ENCODE data around the gene RUNX2. TPM values are rescaled to one million over a fixed set of nuclear protein-coding genes. Genes with fewer than 3 reads are reported as not detected.

The RUNX2 gene
- total RNA-seq, 6 experiments from 2014 or later, result 7.4 to 12.7 (median 10.8) TPM

DNA sequence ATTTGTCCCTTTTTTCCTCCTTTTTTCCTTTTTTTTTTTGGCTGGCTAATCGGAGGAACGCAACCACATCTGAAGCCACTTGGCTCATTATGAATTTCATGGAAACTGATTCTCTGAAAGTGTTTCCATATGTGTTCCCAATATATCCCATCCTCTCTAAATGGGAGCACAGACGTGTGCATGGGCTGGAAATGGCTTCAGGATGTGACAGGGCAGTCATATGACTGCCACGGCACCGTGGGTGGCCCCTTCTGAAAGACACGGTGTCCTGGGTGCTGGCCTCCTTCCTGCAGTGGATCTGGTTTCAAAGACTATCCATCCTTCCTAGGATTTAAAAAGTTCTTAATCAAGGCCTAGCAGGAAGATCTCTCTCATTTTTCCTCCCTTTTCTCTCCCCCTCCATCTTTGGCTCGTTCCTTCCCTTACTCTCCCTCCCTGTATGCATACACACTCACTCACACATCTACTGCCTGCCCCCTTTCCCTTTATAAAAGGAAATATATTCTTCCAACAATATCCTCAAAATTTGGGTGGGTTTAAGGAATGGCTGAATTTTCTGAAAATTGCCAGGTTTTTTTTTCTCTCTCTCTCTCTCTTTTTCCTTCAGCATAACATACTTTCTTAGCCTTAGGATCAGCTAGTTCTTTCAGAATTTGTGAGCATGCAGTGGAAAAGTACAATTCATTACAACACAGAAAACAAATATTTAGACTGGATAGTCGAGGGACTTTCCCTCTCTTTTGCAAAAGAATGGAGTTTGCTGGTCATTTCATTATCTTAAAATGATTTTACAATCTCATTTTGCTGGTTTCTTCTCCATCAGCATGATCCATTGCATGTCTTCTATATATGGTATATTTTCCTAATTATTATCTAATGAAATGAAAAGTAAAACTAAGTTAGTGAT is 210.8 kb downstream of the RUNX2 start:
- no peaks in the 10 kb centered on the region for H3K9me3 Mint-ChIP-seq
- peaks cover 12% of the 10 kb centered on the region for H3K36me3 Mint-ChIP-seq (ENCODE audit: low read depth)
- no peak overlapping the region for H3K4me3 Mint-ChIP-seq
- H3K4me1 Mint-ChIP-seq (ENCODE audit: low read depth), result peaks cover 38% of the 10 kb centered on the region
- no peak for DNase-seq
- TF ChIP-seq, protein P1, sequence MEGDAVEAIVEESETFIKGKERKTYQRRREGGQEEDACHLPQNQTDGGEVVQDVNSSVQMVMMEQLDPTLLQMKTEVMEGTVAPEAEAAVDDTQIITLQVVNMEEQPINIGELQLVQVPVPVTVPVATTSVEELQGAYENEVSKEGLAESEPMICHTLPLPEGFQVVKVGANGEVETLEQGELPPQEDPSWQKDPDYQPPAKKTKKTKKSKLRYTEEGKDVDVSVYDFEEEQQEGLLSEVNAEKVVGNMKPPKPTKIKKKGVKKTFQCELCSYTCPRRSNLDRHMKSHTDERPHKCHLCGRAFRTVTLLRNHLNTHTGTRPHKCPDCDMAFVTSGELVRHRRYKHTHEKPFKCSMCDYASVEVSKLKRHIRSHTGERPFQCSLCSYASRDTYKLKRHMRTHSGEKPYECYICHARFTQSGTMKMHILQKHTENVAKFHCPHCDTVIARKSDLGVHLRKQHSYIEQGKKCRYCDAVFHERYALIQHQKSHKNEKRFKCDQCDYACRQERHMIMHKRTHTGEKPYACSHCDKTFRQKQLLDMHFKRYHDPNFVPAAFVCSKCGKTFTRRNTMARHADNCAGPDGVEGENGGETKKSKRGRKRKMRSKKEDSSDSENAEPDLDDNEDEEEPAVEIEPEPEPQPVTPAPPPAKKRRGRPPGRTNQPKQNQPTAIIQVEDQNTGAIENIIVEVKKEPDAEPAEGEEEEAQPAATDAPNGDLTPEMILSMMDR (IDR thresholded peaks at IDR 0.05), result no peak
- H3K27ac Mint-ChIP-seq, result peak overlapping the region; percentile 26; the same call in 1 of the 2 replicates
- H3K27me3 Mint-ChIP-seq (ENCODE audit: insufficient read depth), result peaks cover 2% of the 10 kb centered on the region

DNA sequence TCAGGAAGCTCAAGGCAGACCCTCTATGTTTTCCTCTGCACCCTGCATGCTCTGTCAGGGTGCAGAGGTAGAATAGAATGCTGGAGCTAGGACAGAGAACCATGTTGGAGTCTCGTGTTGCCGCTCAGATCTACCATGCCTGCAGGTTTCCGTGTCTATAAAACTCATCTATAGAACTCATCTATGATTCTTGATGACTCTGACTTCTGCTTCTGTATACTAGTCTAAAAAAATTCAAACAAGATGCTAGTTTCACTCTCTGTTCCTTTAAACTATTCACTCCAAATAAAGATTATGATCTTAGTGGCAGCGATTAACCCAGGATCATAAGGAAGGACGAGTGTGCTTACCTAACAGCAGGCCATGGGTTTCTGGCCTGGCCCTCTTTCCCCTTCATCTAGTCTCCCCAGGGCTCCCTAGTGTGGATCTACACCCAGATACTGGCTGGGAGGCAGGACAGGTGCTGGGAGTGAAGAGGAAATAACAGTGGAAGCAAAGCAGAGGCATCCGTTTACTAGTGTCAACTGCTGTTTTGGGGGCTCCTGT is 212.3 kb downstream of the RUNX2 start:
- H3K27ac Mint-ChIP-seq, result no peak overlapping the region
- no peak for DNase-seq
- H3K36me3 Mint-ChIP-seq (ENCODE audit: low read depth), result peaks cover 12% of the 10 kb centered on the region
- no peaks in the 10 kb centered on the region for H3K9me3 Mint-ChIP-seq
- TF ChIP-seq, protein P1 (IDR thresholded peaks at IDR 0.05), result no peak
- H3K27me3 Mint-ChIP-seq (ENCODE audit: insufficient read depth), result peaks cover 2% of the 10 kb centered on the region; the same call in 1 of the 2 replicates
- no peak overlapping the region for H3K4me3 Mint-ChIP-seq
- H3K4me1 Mint-ChIP-seq (ENCODE audit: low read depth), result peaks cover 43% of the 10 kb centered on the region

DNA sequence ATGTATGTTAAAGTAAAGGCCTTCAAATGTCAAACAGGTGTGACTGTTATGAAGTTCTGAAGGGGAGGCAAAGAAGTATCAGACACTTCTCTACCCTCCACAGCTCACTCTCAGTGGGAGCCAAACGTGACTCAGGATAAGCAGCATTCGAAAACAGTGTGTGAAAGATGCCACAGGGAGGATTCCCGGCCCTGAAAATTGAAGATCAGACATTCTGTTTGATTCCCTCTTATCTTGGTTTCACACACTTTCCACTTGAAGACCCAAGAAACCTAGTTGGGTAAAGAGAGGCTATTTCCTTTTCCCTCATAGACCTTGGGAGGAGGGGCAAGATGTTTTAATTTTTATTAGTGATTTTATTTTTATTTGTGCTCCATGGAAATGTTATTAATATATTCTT is 213.8 kb downstream of the RUNX2 start:
- no peak overlapping the region for H3K27ac Mint-ChIP-seq

DNA sequence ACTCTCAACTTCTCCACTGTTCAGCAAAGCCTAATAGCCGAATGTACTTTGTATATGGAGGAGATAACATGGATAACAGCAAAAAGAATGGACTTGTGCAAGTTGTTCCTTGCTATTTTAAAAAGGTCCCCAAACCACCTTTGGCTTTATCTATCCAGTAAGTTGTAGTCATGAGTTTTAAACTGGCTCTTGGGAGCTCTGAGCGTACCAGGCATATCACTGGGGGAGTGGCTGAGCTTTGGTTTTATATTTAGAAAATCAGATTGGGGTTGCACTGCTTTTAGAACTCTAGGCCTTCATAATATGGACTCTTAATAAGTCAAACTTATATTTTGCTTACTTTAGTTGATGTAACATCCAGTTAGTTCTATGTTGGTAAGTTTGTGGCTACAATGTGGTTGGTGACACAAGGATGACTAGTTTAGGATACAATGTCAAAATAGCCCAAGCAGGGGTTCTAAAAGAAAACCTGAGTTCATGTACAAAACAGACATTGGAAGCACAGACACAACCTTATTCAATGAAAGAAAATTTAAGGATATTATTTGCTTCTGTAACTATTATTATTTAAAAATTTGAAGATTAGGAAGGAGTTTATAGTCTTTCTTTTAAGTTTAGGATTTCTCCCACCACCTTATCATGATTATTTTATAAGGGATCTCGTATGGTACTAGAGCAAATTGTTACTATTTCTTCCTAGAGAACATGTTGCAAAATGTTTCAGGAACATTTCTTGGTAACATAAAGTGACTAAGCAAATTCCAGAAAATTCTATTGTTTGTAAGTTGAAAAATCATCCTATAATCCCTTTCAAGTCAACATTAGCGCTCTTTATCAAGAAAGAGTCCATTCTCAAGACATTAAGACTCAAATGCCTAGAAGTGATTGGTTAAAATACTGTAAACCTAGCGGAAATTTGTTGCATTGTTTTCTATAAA is 215.4 kb downstream of the RUNX2 start:
- Mint-ChIP-seq H3K9me3 (no peaks in the 10 kb centered on the region), H3K27ac (peak overlapping the region; percentile 72), H3K36me3 (ENCODE audit: low read depth) (peaks cover 18% of the 10 kb centered on the region), H3K4me3 (peak overlapping the region; percentile 18), H3K4me1 (ENCODE audit: low read depth) (peaks cover 41% of the 10 kb centered on the region), H3K27me3 (ENCODE audit: insufficient read depth) (peaks cover 2% of the 10 kb centered on the region; the same call in 1 of the 2 replicates)
- DNase-seq, result peak; percentile 47
- TF ChIP-seq, protein P1 (IDR thresholded peaks at IDR 0.05), result no peak

More for the DNA sequence above, 213.8 kb downstream of the RUNX2 start:
- H3K9me3 Mint-ChIP-seq, result no peaks in the 10 kb centered on the region
- H3K4me1 Mint-ChIP-seq (ENCODE audit: low read depth), result peaks cover 43% of the 10 kb centered on the region
- H3K27me3 Mint-ChIP-seq (ENCODE audit: insufficient read depth), result peaks cover 2% of the 10 kb centered on the region; the same call in 1 of the 2 replicates
- DNase-seq, result no peak
- TF ChIP-seq, protein P1 (IDR thresholded peaks at IDR 0.05), result no peak
- no peak overlapping the region for H3K4me3 Mint-ChIP-seq
- peaks cover 5% of the 10 kb centered on the region for H3K36me3 Mint-ChIP-seq (ENCODE audit: low read depth)

DNA sequence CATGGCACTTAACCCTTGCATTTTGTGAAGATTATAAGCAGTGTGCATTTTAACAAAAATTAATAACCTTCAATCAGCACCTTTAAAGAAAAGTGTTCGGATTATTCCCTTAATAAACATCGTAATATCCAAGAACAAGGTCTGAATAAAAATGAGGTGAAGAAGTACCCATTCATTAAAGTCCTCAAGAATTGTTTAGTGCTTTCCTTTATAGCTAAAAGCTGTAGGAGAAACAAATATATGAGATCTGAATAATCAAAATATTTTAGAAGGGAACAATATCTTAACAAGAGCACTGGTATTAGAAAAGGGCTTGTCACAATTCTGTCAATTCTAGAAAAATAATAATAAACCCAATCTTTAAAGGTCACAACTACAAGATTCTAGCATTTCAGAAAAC is 217.3 kb downstream of the RUNX2 start:
- Mint-ChIP-seq H3K27me3 (ENCODE audit: insufficient read depth) (peaks cover 2% of the 10 kb centered on the region; the same call in 1 of the 2 replicates), H3K9me3 (no peaks in the 10 kb centered on the region), H3K4me3 (no peak overlapping the region), H3K36me3 (ENCODE audit: low read depth) (peaks cover 21% of the 10 kb centered on the region), H3K27ac (no peak overlapping the region), H3K4me1 (ENCODE audit: low read depth) (peaks cover 39% of the 10 kb centered on the region)
- no peak for DNase-seq
- TF ChIP-seq, protein P1 (IDR thresholded peaks at IDR 0.05), result no peak

All from HFFc6 (cell line).